GM13977 (cell line): Measurements from ENCODE around the gene RAP1GAP.

Experiments
- DNase-seq: peaks from one replicate; pipeline ENCODE4 v3.0.0; 2012; ENCODE audit warnings: low spot score
- in situ Hi-C: fragments of 300-500 bp; cut with MboI; formaldehyde crosslinking; loops from one replicate; pipeline ENCODE4 v1.12.0; 2022; ENCODE audit warnings: low sequenced_read_pairs, low pct_unique_long_range_greater_than_20kb, mixed read lengths, inconsistent platforms; ENCODE audit not compliant: unreplicated experiment
- TF ChIP-seq, protein P1 (sequence below): IDR thresholded peaks from 2 replicates; pipeline ENCODE4 v1.5.1; 2012; ENCODE audit warnings: mild to moderate bottlenecking, control low read depth; ENCODE audit not compliant: insufficient read depth; ENCODE audit errors: extremely low read depth, missing control alignments

RAP1GAP gene

DNA sequence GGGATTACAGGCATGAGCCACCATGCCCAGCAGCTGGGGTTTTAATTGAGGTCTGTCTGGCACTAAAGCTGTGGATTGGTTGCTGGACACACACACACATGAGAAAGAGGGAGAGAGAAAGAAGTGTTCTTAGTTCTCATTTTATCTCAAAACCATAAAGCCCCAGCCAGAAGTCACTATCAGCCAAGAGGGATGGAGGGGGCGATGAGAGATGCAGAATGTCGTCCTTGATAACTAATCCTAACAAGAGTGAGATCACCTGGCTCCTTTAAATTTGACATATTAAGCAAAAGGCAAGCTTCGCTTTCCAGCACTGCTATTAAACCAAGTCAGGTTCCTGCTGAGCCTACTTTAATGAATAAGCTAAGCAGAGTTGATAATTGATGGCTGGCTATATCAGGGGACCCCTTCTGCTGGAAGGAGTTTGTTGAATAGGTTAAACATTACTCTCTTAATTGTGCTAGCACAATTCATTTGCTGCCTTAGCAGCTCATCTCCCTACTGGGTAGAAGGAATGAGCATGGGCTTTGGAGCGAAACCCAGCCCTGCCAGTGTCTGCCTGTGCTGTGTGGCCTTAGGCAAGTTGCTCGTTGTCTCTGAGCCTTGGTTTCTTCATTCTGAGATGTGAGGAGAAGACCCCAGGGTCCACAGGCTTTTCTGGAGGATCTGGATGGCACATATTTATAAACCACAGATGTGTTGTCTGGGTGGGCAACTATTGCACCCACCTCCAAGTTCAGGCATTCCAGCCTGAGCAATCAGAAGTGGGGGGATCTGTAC lies 109.2 kb downstream of the RAP1GAP start:
- in situ Hi-C loops = no loop called here
- TF ChIP-seq, protein P1, sequence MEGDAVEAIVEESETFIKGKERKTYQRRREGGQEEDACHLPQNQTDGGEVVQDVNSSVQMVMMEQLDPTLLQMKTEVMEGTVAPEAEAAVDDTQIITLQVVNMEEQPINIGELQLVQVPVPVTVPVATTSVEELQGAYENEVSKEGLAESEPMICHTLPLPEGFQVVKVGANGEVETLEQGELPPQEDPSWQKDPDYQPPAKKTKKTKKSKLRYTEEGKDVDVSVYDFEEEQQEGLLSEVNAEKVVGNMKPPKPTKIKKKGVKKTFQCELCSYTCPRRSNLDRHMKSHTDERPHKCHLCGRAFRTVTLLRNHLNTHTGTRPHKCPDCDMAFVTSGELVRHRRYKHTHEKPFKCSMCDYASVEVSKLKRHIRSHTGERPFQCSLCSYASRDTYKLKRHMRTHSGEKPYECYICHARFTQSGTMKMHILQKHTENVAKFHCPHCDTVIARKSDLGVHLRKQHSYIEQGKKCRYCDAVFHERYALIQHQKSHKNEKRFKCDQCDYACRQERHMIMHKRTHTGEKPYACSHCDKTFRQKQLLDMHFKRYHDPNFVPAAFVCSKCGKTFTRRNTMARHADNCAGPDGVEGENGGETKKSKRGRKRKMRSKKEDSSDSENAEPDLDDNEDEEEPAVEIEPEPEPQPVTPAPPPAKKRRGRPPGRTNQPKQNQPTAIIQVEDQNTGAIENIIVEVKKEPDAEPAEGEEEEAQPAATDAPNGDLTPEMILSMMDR = no peak
- DNase-seq = no peak

- TF ChIP-seq, protein P1 = no peak
- in situ Hi-C loops = no loop called here
- DNase-seq = no peak
These were observed 115.8 kb downstream of the RAP1GAP start for GRCh38 chr1:21553116-21553926.

DNA sequence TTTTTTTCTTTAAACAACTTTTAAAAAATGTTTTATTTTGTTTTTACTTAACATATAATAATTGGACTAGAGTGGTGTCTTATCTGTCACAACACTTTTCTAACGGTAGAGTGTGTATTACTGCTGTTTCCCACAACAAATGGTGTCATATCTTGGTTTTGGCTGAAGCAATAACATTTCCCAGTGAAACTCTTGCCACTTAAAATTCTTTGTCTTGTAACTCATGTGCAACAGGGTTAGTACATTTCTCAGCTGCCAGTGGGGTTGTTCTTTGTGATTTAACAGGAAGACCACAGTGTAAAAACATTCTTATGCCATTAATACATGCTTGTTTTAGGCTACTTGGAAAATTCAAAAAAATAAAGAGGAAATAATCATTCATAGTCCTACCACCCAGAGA lies 116.4 kb downstream of the RAP1GAP start:
- no peak for DNase-seq
- in situ Hi-C loops = no loop called here
- TF ChIP-seq, protein P1 = no peak

GRCh38 chr1:21550866-21551475 lies 118.2 kb downstream of the RAP1GAP start:
- in situ Hi-C loops = no loop called here
- TF ChIP-seq, protein P1 = no peak
- DNase-seq = no peak

- in situ Hi-C loops = no loop called here
- TF ChIP-seq, protein P1 = no peak
- no peak for DNase-seq
These were observed 119.1 kb downstream of the RAP1GAP start for GRCh38 chr1:21550097-21550496.

DNA sequence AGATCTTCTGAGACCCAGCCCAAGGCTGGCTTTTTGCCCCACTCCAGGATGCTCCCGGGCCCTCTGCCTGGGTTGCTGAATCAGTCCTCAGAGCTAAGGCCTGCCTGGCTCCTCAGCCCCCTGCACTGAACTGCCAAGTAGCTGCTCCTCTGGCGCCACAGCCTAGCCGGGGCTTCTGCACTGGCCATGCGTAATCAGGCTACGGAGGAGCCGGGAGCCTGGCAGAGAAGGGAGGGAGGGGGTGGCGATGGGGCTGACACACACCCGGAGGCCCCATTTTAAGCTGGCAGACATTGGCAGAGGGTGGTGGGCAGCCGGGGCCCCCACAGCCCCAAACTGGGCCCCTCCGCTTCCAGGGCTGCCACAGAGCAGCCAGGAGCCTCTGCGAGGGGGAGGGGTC lies 121.3 kb downstream of the RAP1GAP start:
- TF ChIP-seq, protein P1 = no peak
- no peak for DNase-seq
- in situ Hi-C loops = no loop called here
